ENCODE results near the gene POLR3H. TPM values are rescaled to one million over a fixed set of nuclear protein-coding genes. Genes with fewer than 3 reads are reported as not detected.
A peak's percentile ranks its signal among the peaks of the same experiment; 100 is the strongest.

Gene POLR3H
- total RNA-seq, 1 experiment from 2014 or later: 11.5 TPM

- no peak for DNase-seq (ENCODE audit: low read depth)
Observed at GRCh38 chr22:41537203-41537602, 7.1 kb downstream of the POLR3H start.

GRCh38 chr22:41535244-41535643 is 9.0 kb downstream of the POLR3H start:
- DNase-seq (ENCODE audit: low read depth): peak; percentile 21

GRCh38 chr22:41534219-41534618 is 10.1 kb downstream of the POLR3H start:
- no peak for DNase-seq (ENCODE audit: low read depth)

- DNase-seq (ENCODE audit: low read depth): peak; percentile 36
Observed at GRCh38 chr22:41532908-41533825, 11.1 kb downstream of the POLR3H start.

GRCh38 chr22:41531715-41532477 is 12.4 kb downstream of the POLR3H start:
- no peak for DNase-seq (ENCODE audit: low read depth)

- no peak for DNase-seq (ENCODE audit: low read depth)
Observed at GRCh38 chr22:41530890-41531714, 13.2 kb downstream of the POLR3H start.

- no peak for DNase-seq (ENCODE audit: low read depth)
Observed at GRCh38 chr22:41528938-41529561, 15.2 kb downstream of the POLR3H start.

GRCh38 chr22:41528132-41528766 is 16.0 kb downstream of the POLR3H start:
- no peak for DNase-seq (ENCODE audit: low read depth)

GRCh38 chr22:41526830-41527799 is 17.2 kb downstream of the POLR3H start:
- peak; percentile 16 for DNase-seq (ENCODE audit: low read depth)

GRCh38 chr22:41526226-41526829 is 17.9 kb downstream of the POLR3H start:
- no peak for DNase-seq (ENCODE audit: low read depth)

GRCh38 chr22:41525450-41526225 is 18.6 kb downstream of the POLR3H start:
- DNase-seq (ENCODE audit: low read depth): no peak

GRCh38 chr22:41524809-41525449 is 19.3 kb downstream of the POLR3H start:
- DNase-seq (ENCODE audit: low read depth): no peak

GRCh38 chr22:41524251-41524661 is 20.0 kb downstream of the POLR3H start:
- no peak for DNase-seq (ENCODE audit: low read depth)

GRCh38 chr22:41523464-41524221 is 20.6 kb downstream of the POLR3H start:
- no peak for DNase-seq (ENCODE audit: low read depth)

- no peak for DNase-seq (ENCODE audit: low read depth)
Observed at GRCh38 chr22:41522813-41523212, 21.5 kb downstream of the POLR3H start.

- DNase-seq (ENCODE audit: low read depth): no peak
Observed at GRCh38 chr22:41521126-41521525, 23.1 kb downstream of the POLR3H start.

- DNase-seq (ENCODE audit: low read depth): no peak
Observed at GRCh38 chr22:41518048-41518347, 26.3 kb downstream of the POLR3H start.
